ENCODE data around the gene GRM4.

DNA sequence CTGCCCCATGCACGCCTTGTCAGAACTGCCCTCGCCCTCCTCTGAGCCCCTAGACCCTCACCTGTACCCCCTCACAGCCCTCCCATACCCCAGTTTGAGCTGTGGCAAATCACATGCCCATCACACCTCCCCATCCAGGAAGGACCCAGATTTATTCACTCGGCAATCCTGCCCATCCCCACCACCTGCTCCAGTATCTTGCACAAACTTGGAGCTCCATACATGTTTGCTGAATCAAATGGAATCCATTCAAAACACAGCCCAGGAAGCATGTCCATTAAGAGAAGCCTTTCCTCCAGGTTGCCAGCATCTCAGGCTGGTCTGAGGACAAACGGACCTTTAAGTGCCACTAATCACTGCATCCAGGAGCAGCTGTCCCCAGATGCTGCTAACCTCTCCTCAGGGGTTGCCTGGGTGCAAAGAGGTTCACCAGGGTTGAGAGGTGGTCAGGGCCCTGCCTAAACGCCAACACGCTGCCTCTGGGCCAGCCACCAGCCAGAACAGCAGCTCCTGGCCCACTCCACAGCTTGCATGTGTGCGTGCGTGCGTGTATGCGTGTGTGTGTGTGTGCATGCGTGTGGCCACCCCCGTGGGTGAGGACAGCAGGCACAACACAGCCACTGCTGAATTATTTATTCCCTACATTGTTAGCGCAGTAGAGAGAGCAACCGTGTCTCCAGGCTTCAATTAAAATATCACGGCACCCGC lies 31.0 kb downstream of the GRM4 start:
- TF ChIP-seq, protein P1, sequence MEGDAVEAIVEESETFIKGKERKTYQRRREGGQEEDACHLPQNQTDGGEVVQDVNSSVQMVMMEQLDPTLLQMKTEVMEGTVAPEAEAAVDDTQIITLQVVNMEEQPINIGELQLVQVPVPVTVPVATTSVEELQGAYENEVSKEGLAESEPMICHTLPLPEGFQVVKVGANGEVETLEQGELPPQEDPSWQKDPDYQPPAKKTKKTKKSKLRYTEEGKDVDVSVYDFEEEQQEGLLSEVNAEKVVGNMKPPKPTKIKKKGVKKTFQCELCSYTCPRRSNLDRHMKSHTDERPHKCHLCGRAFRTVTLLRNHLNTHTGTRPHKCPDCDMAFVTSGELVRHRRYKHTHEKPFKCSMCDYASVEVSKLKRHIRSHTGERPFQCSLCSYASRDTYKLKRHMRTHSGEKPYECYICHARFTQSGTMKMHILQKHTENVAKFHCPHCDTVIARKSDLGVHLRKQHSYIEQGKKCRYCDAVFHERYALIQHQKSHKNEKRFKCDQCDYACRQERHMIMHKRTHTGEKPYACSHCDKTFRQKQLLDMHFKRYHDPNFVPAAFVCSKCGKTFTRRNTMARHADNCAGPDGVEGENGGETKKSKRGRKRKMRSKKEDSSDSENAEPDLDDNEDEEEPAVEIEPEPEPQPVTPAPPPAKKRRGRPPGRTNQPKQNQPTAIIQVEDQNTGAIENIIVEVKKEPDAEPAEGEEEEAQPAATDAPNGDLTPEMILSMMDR (IDR thresholded peaks at IDR 0.05), result no peak
- TF ChIP-seq POLR2A (IDR thresholded peaks at IDR 0.05), result no peak

Measured in heart left ventricle (tissue), 13 donors.